Measurements from ENCODE around the gene TMEM208.

TMEM208 gene

GRCh38 chr16:67248401-67249177, 21.7 kb downstream of the TMEM208 start, which contains the start of gene SLC9A5:
SLC9A5 (plus strand) TSS chr16:67248979; CDS start chr16:67249015, 36 bp downstream.
- DNase-seq (ENCODE audit: low read depth in 1 of 2, low spot score in 1 of 2), result no peak

GRCh38 chr16:67249178-67250044, 22.5 kb downstream of the TMEM208 start:
- DNase-seq (ENCODE audit: low read depth in 1 of 2, low spot score in 1 of 2), result no peak

- DNase-seq (ENCODE audit: low read depth in 1 of 2, low spot score in 1 of 2), result no peak
Measured at GRCh38 chr16:67250045-67250327, 23.1 kb downstream of the TMEM208 start.

DNA sequence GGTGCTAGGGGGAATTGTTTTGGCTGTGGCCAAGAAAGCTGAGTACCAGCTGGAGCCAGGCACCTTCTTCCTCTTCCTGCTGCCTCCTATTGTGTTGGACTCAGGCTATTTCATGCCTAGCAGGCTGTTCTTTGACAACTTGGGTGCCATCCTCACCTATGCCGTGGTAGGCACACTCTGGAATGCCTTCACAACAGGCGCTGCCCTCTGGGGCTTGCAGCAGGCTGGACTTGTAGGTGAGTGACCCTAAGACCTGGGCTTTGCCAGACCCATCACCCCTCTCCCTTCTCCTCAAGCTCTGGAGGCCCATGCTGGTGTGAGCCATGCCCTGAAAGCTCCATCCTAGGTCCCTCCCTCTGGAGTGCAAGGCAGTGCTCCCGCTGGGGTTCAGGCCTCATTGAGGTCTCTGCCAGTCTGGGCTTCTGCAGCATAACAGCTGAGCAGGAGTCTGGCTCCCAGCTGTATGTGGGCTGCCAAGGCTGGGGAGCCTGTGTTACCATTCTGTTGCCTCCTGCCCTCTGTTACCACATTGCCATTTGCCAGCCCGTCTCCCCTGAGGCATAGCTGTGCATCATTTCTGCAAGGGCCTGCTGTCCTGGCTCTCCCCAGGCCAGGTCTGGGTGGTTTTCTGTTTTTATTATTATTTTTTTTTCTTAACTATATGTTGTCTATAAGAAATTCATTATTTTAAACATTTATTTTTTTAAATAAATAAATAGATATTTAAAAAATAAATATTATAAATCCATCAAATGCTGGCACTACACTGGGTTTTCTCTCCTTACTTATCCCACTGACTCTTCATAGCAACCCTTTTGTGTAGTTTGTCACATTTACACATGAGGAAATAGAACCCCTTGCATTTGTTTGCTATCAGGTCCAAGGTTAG, 25.9 kb downstream of the TMEM208 start:
- no peak for DNase-seq (ENCODE audit: low read depth in 1 of 2, low spot score in 1 of 2)

- no peak for DNase-seq (ENCODE audit: low read depth in 1 of 2, low spot score in 1 of 2)
Measured at GRCh38 chr16:67254801-67255552, 28.0 kb downstream of the TMEM208 start.

DNA sequence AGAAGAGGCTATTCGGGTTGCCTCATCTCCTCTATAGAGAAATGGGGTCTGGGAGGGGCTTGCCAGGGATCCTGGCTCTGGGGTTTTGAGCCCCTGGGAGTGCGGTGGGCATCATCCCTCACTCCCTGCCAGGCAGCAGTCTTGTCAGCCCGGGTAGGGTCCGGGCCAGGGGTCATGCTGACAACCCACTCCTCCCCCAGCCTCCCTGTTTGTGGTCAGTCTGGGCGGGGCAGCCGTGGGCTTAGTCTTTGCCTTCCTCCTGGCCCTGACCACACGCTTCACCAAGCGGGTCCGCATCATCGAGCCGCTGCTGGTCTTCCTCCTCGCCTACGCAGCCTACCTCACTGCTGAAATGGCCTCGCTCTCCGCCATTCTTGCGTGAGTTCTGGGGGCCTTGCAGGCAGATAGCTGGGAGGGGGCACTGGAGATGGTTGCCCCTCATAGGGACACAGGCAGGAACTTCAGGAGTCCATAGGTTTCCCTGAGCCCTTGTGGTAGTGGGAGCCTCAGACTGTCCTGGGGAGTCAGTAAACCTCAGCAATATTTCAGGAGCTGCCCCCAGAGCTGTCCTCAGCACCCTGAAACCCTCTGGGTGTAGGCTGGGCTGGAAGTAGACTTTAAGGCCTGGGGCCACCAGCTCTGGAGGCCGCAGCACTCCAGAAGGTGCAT, 28.8 kb downstream of the TMEM208 start:
- DNase-seq (ENCODE audit: low read depth in 1 of 2, low spot score in 1 of 2), result no peak

DNA sequence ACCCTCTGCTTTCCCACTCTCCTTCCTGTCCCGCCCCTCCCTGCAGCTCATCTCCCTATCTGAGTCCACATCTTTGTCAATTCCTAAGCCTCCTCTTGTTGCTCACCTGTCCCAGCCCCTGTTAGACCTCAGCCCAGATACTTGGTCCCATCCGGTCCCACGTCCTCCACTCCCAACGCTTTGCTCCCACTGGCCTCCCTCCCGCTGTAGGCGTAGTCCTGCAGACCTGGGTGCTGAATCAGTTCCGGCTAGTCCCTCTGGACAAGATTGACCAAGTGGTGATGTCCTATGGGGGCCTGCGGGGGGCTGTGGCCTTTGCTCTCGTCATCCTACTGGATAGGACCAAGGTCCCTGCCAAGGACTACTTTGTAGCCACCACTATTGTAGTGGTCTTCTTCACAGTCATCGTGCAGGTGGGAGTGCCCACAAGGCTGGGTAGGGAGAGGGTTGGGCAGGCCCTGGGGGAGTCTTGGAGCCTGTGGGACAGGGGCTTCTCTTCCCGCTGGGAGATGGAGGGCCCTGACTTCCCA, 29.8 kb downstream of the TMEM208 start:
- no peak for DNase-seq (ENCODE audit: low read depth in 1 of 2, low spot score in 1 of 2)

- no peak for DNase-seq (ENCODE audit: low read depth in 1 of 2, low spot score in 1 of 2)
Measured at GRCh38 chr16:67257486-67258160, 30.7 kb downstream of the TMEM208 start.

DNA sequence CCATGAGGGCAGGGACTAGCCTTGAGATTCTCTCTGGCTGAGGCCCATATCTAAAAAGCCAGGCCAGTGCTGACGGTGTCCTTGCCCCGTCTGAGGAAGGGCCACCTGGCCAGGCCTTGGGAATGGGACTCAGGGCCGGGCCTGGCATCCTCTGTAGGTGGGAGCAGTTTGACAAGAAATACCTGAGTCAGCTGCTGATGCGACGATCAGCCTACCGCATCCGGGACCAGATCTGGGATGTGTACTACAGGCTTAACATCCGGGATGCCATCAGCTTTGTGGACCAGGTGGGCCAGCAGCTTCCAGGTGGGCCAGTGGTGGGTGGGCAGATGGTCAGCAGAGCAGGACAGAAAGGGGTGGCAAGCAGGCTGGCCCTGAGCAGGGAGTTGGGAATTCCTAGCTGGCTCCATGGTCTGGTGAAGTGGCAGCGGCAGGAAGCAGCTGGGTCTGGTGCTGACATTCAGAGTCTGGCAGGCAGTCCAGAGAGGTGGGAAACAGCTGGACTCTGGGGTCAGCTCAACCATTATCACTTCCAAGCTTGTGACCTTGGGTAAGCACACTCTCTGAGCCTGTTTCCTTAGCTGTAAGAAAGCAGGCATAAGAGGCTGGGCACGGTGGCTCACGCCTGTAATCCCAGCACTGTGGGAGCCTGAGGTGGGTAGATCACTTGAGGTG, 31.4 kb downstream of the TMEM208 start:
- DNase-seq (ENCODE audit: low read depth in 1 of 2, low spot score in 1 of 2), result no peak

DNA sequence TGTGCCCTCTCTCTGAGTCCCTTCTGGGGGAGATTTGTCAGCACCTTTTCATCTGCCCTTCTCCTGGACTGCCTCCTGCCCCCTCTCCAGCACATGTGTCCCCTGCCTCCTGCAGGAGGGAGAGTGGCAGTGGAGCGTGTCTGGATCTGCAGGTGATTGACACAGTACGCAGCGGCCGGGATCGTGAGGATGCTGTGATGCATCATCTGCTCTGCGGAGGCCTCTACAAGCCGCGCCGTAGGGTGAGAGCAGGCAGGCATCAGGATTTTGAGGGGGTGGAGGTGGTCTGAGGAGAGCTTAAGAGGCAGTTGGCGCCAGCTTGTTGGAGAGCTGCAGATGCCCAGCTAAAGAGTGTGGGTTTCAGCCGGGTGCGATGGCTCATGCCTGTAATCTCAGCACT, 32.8 kb downstream of the TMEM208 start:
- no peak for DNase-seq (ENCODE audit: low read depth in 1 of 2, low spot score in 1 of 2)

DNA sequence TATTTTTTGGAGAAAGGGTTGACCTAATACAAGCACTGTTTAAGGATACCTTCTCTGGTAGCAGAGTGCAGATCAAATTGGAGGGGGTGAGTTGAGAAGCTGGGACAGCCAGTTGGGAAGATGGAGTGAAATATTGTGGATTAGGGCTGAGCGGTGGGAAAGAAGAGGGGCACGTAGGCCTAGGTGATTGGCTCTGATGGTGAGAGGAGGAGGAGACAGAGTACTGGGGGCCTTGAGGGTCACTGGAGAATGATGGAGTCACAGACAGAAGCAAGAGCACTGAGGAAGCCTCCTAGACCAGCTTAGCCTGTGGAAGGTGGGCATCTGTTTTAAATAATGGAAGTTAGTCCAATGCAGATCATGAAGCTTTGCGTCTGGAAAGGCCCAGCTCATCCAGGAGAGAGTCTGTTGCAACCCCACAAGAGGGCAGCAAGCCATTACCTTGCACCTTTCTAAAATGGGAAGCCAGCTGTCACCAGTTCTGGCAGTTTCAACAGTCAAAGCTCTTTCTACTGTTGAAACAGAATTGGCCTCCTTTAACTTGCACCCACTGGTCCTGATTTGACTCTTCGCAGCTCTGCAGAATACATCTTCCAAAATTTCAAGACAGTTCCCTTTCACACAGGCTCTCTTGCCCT, 33.6 kb downstream of the TMEM208 start:
- no peak for DNase-seq (ENCODE audit: low read depth in 1 of 2, low spot score in 1 of 2)

DNA sequence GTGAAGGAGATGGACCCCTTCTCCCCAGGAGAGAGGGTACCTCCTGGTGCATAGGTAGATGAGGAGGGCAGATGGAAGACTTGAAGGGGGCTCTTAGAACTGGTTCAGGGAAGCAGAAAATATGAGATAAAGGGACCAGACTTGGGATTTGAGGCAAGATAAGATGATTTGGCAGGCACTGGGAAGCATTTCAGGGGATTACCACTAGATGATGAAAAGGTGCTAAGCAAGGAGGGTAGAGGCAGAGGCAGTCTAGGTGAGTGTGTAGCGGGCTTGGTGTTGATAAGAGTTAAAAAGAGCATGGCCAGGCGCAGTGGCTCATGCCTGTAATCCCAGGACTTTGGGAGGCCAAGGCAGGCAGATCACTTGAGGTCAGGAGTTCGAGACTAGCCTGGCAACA, 36.3 kb downstream of the TMEM208 start:
- no peak for DNase-seq (ENCODE audit: low read depth in 1 of 2, low spot score in 1 of 2)

DNA sequence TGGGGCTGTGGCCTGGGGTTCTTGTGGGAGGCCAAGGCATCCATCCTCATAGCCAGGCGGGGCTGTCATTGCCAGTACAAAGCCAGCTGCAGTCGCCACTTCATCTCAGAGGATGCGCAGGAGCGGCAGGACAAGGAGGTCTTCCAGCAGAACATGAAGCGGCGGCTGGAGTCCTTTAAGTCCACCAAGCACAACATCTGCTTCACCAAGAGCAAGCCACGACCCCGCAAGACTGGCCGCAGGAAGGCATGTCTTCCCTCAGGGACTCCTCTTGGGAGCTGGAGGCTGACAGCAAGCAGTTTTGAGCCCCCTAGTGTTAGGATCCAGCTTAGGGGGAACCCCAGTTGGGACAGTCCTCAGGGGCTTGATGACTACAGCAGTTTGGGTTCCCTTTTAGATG, 37.3 kb downstream of the TMEM208 start:
- no peak for DNase-seq (ENCODE audit: low read depth in 1 of 2, low spot score in 1 of 2)

GRCh38 chr16:67264866-67265265, 37.9 kb downstream of the TMEM208 start:
- no peak for DNase-seq (ENCODE audit: low read depth in 1 of 2, low spot score in 1 of 2)

DNA sequence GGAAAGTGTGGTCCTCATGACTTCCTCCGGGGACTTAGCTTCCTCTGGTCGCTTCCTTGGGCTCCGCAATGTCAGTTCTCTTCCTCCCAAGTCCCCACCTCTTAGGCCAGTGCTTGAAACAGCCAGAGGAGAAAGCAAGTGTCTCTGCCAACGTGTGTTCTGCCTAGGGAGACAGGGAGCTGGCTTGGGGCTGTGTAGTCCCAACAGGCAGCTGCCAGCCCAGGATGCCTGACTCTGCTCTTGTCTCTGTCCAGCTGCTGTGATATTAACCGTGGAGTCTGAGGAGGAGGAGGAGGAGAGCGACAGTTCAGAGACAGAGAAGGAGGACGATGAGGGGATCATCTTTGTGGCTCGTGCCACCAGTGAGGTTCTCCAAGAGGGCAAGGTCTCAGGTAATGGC, 38.9 kb downstream of the TMEM208 start:
- DNase-seq (ENCODE audit: low read depth in 1 of 2, low spot score in 1 of 2), result no peak

GRCh38 chr16:67268136-67268579, 41.2 kb downstream of the TMEM208 start:
- no peak for DNase-seq (ENCODE audit: low read depth in 1 of 2, low spot score in 1 of 2)

GRCh38 chr16:67269766-67270165, 42.8 kb downstream of the TMEM208 start:
- DNase-seq (ENCODE audit: low read depth in 1 of 2, low spot score in 1 of 2), result no peak

DNA sequence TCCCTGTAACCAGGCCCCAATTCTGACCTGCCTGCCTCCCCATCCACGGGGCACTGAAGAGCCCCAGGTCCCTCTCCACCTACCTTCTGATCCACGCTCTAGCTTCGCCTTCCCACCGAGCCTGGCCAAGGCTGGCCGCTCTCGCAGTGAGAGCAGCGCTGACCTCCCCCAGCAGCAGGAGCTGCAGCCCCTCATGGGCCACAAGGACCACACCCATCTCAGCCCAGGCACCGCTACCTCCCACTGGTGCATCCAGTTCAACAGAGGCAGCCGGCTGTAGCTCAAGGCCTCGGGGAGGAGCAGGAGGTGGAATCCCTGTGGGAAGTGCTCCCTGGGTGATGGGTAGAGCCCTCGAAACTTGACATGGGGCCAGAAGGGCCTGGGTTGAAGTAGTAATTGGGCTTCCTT, 44.0 kb downstream of the TMEM208 start:
- DNase-seq (ENCODE audit: low read depth in 1 of 2, low spot score in 1 of 2), result no peak
